NCI-H2029 (cell line): Measurements from ENCODE around the gene GAK.
"Not testable (repeated sequence)": the region's sequence is repeated elsewhere in the genome, so short reads cannot be mapped to it uniquely, and the experiment has no call there.

ENCODE experiments used
- DNase-seq: peaks from one replicate; lab custom pipeline; 2025; lab: John Stamatoyannopoulos, UW

GAK gene

GRCh38 chr4:813900-814299 lies 118.2 kb downstream of the GAK start:
- DNase-seq: no peak

- no peak for DNase-seq
Observed at GRCh38 chr4:808860-809570, 123.1 kb downstream of the GAK start.

GRCh38 chr4:807792-808191 lies 124.3 kb downstream of the GAK start:
- no peak for DNase-seq

- not testable (repeated sequence) for DNase-seq
Observed at GRCh38 chr4:806979-807378, 125.1 kb downstream of the GAK start.

- DNase-seq: no peak
Observed at GRCh38 chr4:804804-805203, 127.3 kb downstream of the GAK start.

- no peak for DNase-seq
Observed at GRCh38 chr4:803884-804283, 128.2 kb downstream of the GAK start.

- DNase-seq: no peak
Observed at GRCh38 chr4:801436-802124, 130.5 kb downstream of the GAK start.
